Measurements from ENCODE around the gene SSH3.

The SSH3 gene

GRCh38 chr11:67278939-67279588, 24.3 kb upstream of the SSH3 start:
- no peak for DNase-seq (ENCODE audit: low read depth in 2 of 2)

GRCh38 chr11:67279589-67280340, 23.6 kb upstream of the SSH3 start:
- DNase-seq (ENCODE audit: low read depth in 2 of 2): no peak

- DNase-seq (ENCODE audit: low read depth in 2 of 2): no peak
These were observed 23.0 kb upstream of the SSH3 start for GRCh38 chr11:67280341-67280787.

- no peak for DNase-seq (ENCODE audit: low read depth in 2 of 2)
These were observed 22.4 kb upstream of the SSH3 start for GRCh38 chr11:67280788-67281551.

- no peak for DNase-seq (ENCODE audit: low read depth in 2 of 2)
These were observed 21.7 kb upstream of the SSH3 start for GRCh38 chr11:67281552-67282150.

GRCh38 chr11:67282155-67282875, 21.0 kb upstream of the SSH3 start:
- DNase-seq (ENCODE audit: low read depth in 2 of 2): no peak

GRCh38 chr11:67282876-67283371, 20.4 kb upstream of the SSH3 start:
- no peak for DNase-seq (ENCODE audit: low read depth in 2 of 2)

GRCh38 chr11:67283481-67283963, 19.8 kb upstream of the SSH3 start:
- no peak for DNase-seq (ENCODE audit: low read depth in 2 of 2)

GRCh38 chr11:67284811-67285540, 18.4 kb upstream of the SSH3 start:
- no peak for DNase-seq (ENCODE audit: low read depth in 2 of 2)

GRCh38 chr11:67285541-67286498, 17.5 kb upstream of the SSH3 start:
- DNase-seq (ENCODE audit: low read depth in 2 of 2): no peak

GRCh38 chr11:67286621-67287333, 16.6 kb upstream of the SSH3 start:
- DNase-seq (ENCODE audit: low read depth in 2 of 2): no peak

- no peak for DNase-seq (ENCODE audit: low read depth in 2 of 2)
These were observed 15.8 kb upstream of the SSH3 start for GRCh38 chr11:67287355-67288197.

- DNase-seq (ENCODE audit: low read depth in 2 of 2): no peak
These were observed 15.2 kb upstream of the SSH3 start for GRCh38 chr11:67288198-67288451.

- peak; percentile 71 to 73 for DNase-seq (ENCODE audit: low read depth in 2 of 2)
These were observed 14.7 kb upstream of the SSH3 start for GRCh38 chr11:67288452-67289225.

- DNase-seq (ENCODE audit: low read depth in 2 of 2): no peak
These were observed 14.1 kb upstream of the SSH3 start, which contains the start of gene ANKRD13D for GRCh38 chr11:67289226-67289650. ANKRD13D (plus strand) TSS chr11:67289303; CDS start chr11:67289461, 158 bp downstream.

- DNase-seq (ENCODE audit: low read depth in 2 of 2): no peak
These were observed 13.5 kb upstream of the SSH3 start for GRCh38 chr11:67289651-67290479.
